Lower lobe of right lung (tissue), 2 donors: ENCODE results near the gene AKAP3. TPM values are rescaled to one million over a fixed set of nuclear protein-coding genes. Genes with fewer than 3 reads are reported as not detected.

ENCODE experiments used
- ATAC-seq, 2 donors: fragments of 200-7000 bp; cut with Tn5 transposase; one replicate each; pipeline ENCODE4 v1.9.1; 2020 to 2022; ENCODE audit warnings: mild to moderate bottlenecking in 2 of 2, moderate library complexity in 2 of 2
- DNase-seq: peaks from one replicate; pipeline ENCODE4 v3.0.0-alpha.2; 2020
- H3K27ac ChIP-seq: fragments of 200-600 bp; one replicate; pipeline ENCODE4 v1.8.0; 2022
- H3K27me3 ChIP-seq: fragments of 200-600 bp; one replicate; pipeline ENCODE4 v1.8.0; 2022; ENCODE audit warnings: low read depth
- H3K36me3 ChIP-seq: fragments of 200-600 bp; one replicate; pipeline ENCODE4 v1.8.0; 2022; ENCODE audit warnings: mild to moderate bottlenecking
- H3K4me1 ChIP-seq: fragments of 200-600 bp; one replicate; pipeline ENCODE4 v1.8.0; 2022
- H3K4me3 ChIP-seq: fragments of 200-600 bp; one replicate; pipeline ENCODE4 v1.8.0; 2022; ENCODE audit warnings: mild to moderate bottlenecking
- H3K9me3 ChIP-seq: fragments of 200-600 bp; one replicate; pipeline ENCODE4 v1.8.0; 2022
- intact Hi-C: fragments of 100-400 bp; cut with DNase I; formaldehyde crosslinking; loops from one replicate; pipeline ENCODE4 v1.11.0; 2022
- long read RNA-seq: library from polyadenylated mRNA; unstranded; transcript quantifications from one replicate; pipeline ENCODE4 v2.0.0, GENCODE V29; 2021
- total RNA-seq: library from RNA; stranded (reverse); fragmentation: NEBNext Ultra II Directional; extraction: Animal tissue kit (Norgen Biotek cat#: 25700); gene quantifications from one replicate; pipeline ENCODE4 v1.2.1, GENCODE V29; 2021
- TF ChIP-seq, protein P1 (sequence below): fragments of 200-600 bp; IDR thresholded peaks from one replicate; pipeline ENCODE4 v1.8.0; 2022; ENCODE audit warnings: antibody characterized with exemption, mild to moderate bottlenecking
- donor health status: DM: no; HTN: yes; CAD: no; lungs with severe emphysema.

AKAP3 gene
- 3.2 TPM for total RNA-seq
- long read RNA-seq = 0 reads

DNA sequence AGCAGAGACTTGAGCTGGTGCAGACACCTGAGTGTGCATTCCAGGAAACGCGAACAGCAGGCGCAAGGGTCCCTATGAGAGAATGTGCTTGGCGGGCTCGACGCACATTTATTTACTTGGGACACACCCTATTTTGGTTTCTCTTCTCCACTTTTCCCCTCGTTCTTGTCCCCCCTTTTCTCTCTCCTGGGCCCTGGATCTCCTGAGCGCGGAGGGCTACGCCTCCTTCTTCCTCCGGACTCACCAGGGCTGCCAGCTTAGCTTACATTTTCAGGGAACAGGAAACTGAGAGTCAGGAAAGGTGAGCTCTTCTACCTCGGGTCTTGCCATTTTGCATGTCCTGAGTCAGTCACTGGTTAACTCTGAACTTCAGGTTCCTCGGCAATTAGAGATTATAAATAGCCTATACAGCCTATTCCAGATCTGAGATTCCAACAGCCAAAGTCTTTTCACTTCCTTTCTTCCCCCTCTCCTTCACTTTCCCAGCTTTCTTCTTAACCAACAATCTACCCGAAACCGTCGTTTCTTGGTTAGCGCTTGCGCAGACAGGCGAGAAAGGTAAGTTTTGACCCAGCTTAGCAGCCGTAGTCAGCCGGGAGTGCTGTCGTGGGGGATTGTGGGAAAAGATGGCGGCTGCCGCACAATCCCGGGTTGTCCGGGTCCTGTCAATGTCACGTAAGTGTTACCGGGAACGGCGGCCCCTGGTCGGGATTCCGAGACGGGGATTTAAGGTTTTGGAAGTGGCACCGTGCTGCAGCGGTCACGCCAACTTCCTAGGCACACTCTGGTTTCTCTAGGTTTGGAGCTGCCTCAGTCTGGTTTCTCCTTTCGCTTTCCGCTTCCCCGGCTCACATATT, at the start of gene AKAP3, which contains the start of gene NDUFA9:
TSS of gene AKAP3 (minus strand) at position 551 of the 857 bp plus-strand sequence. CDS start 10,855 bp downstream, outside the sequence.
TSS of gene NDUFA9 (plus strand) at position 614 of the 857 bp plus-strand sequence. CDS start at position 627, 13 bp downstream.
- H3K27ac ChIP-seq = peak within 1 kb of the TSS; percentile 91
- H3K27me3 ChIP-seq = no peaks in the 10 kb centered on the region
- peaks cover 33% of the 10 kb centered on the region for H3K4me1 ChIP-seq
- ATAC-seq (peak; percentile 96 to 99), DNase-seq (peak; percentile 85)
- intact Hi-C loops = no loop called here
- peak within 1 kb of the TSS; percentile 88 for H3K4me3 ChIP-seq
- no peaks in the 10 kb centered on the region for H3K9me3 ChIP-seq
- no peaks in the 10 kb centered on the region for H3K36me3 ChIP-seq
- TF ChIP-seq, protein P1, sequence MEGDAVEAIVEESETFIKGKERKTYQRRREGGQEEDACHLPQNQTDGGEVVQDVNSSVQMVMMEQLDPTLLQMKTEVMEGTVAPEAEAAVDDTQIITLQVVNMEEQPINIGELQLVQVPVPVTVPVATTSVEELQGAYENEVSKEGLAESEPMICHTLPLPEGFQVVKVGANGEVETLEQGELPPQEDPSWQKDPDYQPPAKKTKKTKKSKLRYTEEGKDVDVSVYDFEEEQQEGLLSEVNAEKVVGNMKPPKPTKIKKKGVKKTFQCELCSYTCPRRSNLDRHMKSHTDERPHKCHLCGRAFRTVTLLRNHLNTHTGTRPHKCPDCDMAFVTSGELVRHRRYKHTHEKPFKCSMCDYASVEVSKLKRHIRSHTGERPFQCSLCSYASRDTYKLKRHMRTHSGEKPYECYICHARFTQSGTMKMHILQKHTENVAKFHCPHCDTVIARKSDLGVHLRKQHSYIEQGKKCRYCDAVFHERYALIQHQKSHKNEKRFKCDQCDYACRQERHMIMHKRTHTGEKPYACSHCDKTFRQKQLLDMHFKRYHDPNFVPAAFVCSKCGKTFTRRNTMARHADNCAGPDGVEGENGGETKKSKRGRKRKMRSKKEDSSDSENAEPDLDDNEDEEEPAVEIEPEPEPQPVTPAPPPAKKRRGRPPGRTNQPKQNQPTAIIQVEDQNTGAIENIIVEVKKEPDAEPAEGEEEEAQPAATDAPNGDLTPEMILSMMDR = no peak

DNA sequence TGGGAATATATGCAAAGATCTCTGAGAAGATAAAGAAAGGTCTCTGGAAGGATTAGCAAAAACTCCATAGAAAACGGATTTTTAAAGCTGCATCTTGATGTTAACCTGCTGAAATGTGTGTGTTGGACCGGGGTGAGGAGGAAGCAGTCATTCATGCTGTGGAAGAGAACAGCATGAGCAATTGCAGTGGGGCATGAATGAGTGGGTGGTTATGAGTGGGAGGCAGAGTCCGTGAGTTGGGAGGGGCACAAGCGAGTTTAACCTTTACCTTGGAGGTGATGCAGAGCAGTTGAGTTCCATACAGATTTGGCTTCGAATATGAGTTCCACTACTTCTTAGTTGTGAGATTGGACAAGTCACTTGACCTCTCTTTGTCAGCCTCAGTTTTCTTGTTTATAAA, 41.9 kb upstream of the AKAP3 start:
- TF ChIP-seq, protein P1 = no peak
- H3K9me3 ChIP-seq = no peaks in the 10 kb centered on the region
- H3K4me3 ChIP-seq = no peak overlapping the region
- H3K36me3 ChIP-seq = peaks cover 45% of the 10 kb centered on the region
- no peaks in the 10 kb centered on the region for H3K27me3 ChIP-seq
- no peak for DNase-seq
- H3K27ac ChIP-seq = no peak overlapping the region
- intact Hi-C loops = no loop called here
- H3K4me1 ChIP-seq = no peaks in the 10 kb centered on the region
- no peak for ATAC-seq

DNA sequence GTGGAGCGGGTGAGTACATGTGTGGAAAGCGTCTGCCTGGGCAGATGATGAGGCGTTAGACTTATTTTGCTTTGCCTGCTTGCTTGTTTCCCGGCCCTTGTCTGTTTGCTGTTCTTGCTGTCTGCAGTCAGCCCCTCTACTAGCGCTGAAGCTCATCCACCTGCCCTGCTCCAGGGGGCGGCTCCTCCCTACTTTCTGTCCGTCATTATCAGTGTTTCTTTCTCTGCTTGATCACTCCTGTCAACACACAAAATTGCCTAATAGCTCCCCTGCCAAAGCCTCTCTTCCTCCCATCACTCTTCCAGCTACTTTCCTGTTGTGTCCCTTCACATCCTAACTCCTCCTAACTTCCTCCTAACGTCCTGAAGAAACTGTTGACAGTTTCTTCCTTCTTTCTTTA, 36.5 kb upstream of the AKAP3 start:
- H3K36me3 ChIP-seq = peaks cover 75% of the 10 kb centered on the region
- no peak overlapping the region for H3K27ac ChIP-seq
- no peaks in the 10 kb centered on the region for H3K4me1 ChIP-seq
- H3K9me3 ChIP-seq = no peaks in the 10 kb centered on the region
- TF ChIP-seq, protein P1 = no peak
- H3K4me3 ChIP-seq = no peak overlapping the region
- H3K27me3 ChIP-seq = no peaks in the 10 kb centered on the region
- intact Hi-C loops = no loop called here
- no peak for DNase-seq
- no peak for ATAC-seq

DNA sequence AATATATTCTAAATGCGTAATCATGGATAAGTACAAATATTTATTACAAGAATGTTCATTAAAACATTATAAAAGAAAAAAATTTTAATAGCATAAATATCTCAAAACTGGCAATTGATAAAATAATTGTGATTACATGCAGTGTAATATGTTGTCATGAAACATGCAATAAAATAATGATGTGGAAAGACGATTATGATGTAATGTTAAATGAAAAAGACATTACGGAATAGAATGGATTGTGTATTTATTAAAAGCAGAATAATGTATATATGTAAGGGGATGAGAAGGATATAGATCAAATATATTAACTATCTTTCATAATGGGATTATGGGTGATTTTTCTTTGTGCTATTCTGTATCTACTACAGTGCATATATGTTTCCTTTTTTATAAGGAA, 32.9 kb upstream of the AKAP3 start:
- ATAC-seq (no peak), DNase-seq (no peak)
- no peak overlapping the region for H3K27ac ChIP-seq
- H3K36me3 ChIP-seq = peaks cover 52% of the 10 kb centered on the region
- H3K27me3 ChIP-seq = no peaks in the 10 kb centered on the region
- TF ChIP-seq, protein P1 = no peak
- H3K9me3 ChIP-seq = no peaks in the 10 kb centered on the region
- H3K4me3 ChIP-seq = no peak overlapping the region
- intact Hi-C loops = no loop called here
- H3K4me1 ChIP-seq = no peaks in the 10 kb centered on the region

DNA sequence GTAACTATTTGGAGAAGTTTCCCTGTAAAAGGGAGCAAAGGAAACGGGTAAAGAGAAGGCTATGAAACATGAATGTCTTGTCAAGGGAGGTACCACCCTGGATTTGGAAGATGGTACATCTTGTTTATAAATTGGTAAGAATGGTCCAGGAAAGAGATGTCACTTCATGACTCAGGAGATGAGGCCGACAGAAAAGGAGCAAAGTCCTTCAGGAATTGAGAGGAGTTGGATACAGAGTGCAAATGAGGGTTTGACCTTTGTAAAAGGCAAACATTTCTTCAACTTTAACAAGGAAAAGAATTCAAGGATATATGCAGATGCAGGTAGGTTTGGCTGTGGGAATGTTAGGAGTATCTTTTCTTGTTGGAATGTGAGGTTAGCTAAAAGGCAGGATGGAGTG, 30.9 kb upstream of the AKAP3 start:
- intact Hi-C loops = no loop called here
- TF ChIP-seq, protein P1 = no peak

More for the DNA sequence above, 30.9 kb upstream of the AKAP3 start:
- no peak overlapping the region for H3K4me3 ChIP-seq
- no peak for ATAC-seq
- H3K27ac ChIP-seq = no peak overlapping the region
- H3K4me1 ChIP-seq = no peaks in the 10 kb centered on the region
- H3K9me3 ChIP-seq = no peaks in the 10 kb centered on the region
- no peak for DNase-seq
- H3K27me3 ChIP-seq = no peaks in the 10 kb centered on the region
- peaks cover 32% of the 10 kb centered on the region for H3K36me3 ChIP-seq
